GM10248 (cell line): ENCODE results near the gene SLC2A14.
"Not testable (repeated sequence)": the region's sequence is repeated elsewhere in the genome, so short reads cannot be mapped to it uniquely, and the experiment has no call there.

Source experiments
- CTCF ChIA-PET: fragments of 300-600 bp; sonication (Branson Sonifier 250); formaldehyde crosslinking; extraction: SDS; loops from one replicate; lab custom pipeline; 2021; ENCODE audit warnings: antibody characterized with exemption; lab: Yijun Ruan, JAX
- POLR2A ChIA-PET: fragments of 350-650 bp; sonication (Branson Sonifier 250); formaldehyde crosslinking; extraction: SDS; loops from one replicate; lab custom pipeline; 2020; ENCODE audit warnings: antibody characterized with exemption; lab: Yijun Ruan, JAX
- DNase-seq: peaks from one replicate; pipeline ENCODE4 v3.0.0; 2012; ENCODE audit errors: extremely low spot score
- CTCF ChIP-seq: IDR thresholded peaks from 2 replicates; pipeline ENCODE4 v1.5.1; 2012; ENCODE audit warnings: mild to moderate bottlenecking, low read depth; ENCODE audit errors: extremely low read depth, missing control alignments, control extremely low read depth

SLC2A14 gene

GRCh38 chr12:7872566-7873319, at the start of gene SLC2A14:
TSS of gene SLC2A14 (minus strand) at chr12:7872915. CDS start at chr12:7869880, 3,035 bp downstream.
- no peak for DNase-seq
- TF ChIP-seq CTCF: no peak
- POLR2A ChIA-PET: no interaction called here
- CTCF ChIA-PET: no interaction called here

- CTCF ChIA-PET, DNase-seq: not testable (repeated sequence)
- POLR2A ChIA-PET: interaction anchor here (0.6 kb wide), 1 partner anchor 961 kb away, joined by 3 read pairs; no protein-coding TSS in a partner anchor
These were observed 48.5 kb upstream of the SLC2A14 start for GRCh38 chr12:7921181-7921580.

- not testable (repeated sequence) for DNase-seq
- ChIA-PET CTCF (interaction anchor here (0.8 to 2.3 kb wide), 6 partner anchors 9 to 43 kb away, joined by 3 to 18 read pairs (median 4); no protein-coding TSS in a partner anchor), POLR2A (interaction anchor here (0.6 to 1.2 kb wide), 5 partner anchors 11 to 109 kb away, joined by 3 to 7 read pairs (median 5); no protein-coding TSS in a partner anchor)
These were observed 45.5 kb upstream of the SLC2A14 start for GRCh38 chr12:7918268-7918590.

- no peak for TF ChIP-seq CTCF
- CTCF ChIA-PET: interaction anchor here (1.3 to 2.3 kb wide), 5 partner anchors 10 to 43 kb away, joined by 3 to 18 read pairs (median 4); no protein-coding TSS in a partner anchor
- POLR2A ChIA-PET: interaction anchor here (0.6 to 1.2 kb wide), 4 partner anchors 10 to 43 kb away, joined by 3 to 5 read pairs (median 4); no protein-coding TSS in a partner anchor
- DNase-seq: no peak
These were observed 44.9 kb upstream of the SLC2A14 start for GRCh38 chr12:7917392-7918267.

GRCh38 chr12:7916936-7917335, 44.2 kb upstream of the SLC2A14 start:
- POLR2A ChIA-PET: interaction anchor here (1.1 kb wide), 1 partner anchor 14 kb away, joined by 3 read pairs; no protein-coding TSS in a partner anchor
- TF ChIP-seq CTCF: no peak
- DNase-seq: no peak
- CTCF ChIA-PET: interaction anchor here (1.5 to 2.3 kb wide), 2 partner anchors 9 to 17 kb away, joined by 4 to 18 read pairs; no protein-coding TSS in a partner anchor

GRCh38 chr12:7915661-7916403, 43.1 kb upstream of the SLC2A14 start:
- ChIA-PET POLR2A (interaction anchor here (0.5 kb wide), 1 partner anchor 81 kb away, joined by 4 read pairs; no protein-coding TSS in a partner anchor), CTCF (no interaction called here)
- DNase-seq: no peak
- TF ChIP-seq CTCF: no peak

GRCh38 chr12:7910106-7910505, 37.4 kb upstream of the SLC2A14 start:
- CTCF ChIA-PET, POLR2A ChIA-PET, DNase-seq: not testable (repeated sequence)
